Type B pancreatic cell (in vitro differentiated cells): ENCODE measurements around the gene BBS9. TPM values are rescaled to one million over a fixed set of nuclear protein-coding genes. Genes with fewer than 3 reads are reported as not detected.

Source experiments
- DNase-seq: peaks from one replicate; pipeline ENCODE4 v3.0.0; 2021; ENCODE audit warnings: mixed read lengths; ENCODE audit not compliant: unreplicated experiment; ENCODE audit errors: extremely low spot score
- H3K27ac Mint-ChIP-seq: 2 replicates; pipeline ENCODE4 v1.8.0; 2021; ENCODE audit warnings: mild to moderate bottlenecking, mixed read lengths
- H3K27me3 Mint-ChIP-seq: 2 replicates; pipeline ENCODE4 v1.8.0; 2021; ENCODE audit warnings: mixed read lengths
- H3K36me3 Mint-ChIP-seq: 2 replicates; pipeline ENCODE4 v1.8.0; 2021; ENCODE audit warnings: mixed read lengths
- H3K4me1 Mint-ChIP-seq: one replicate; pipeline ENCODE4 v1.8.0; 2021; ENCODE audit warnings: mixed read lengths; ENCODE audit not compliant: unreplicated experiment
- H3K4me3 Mint-ChIP-seq: 2 replicates; pipeline ENCODE4 v1.8.0; 2021; ENCODE audit warnings: mild to moderate bottlenecking, mixed read lengths
- H3K9me3 Mint-ChIP-seq: 2 replicates; pipeline ENCODE4 v1.8.0; 2021; ENCODE audit warnings: mixed read lengths
- total RNA-seq: library from RNA; stranded (reverse); gene quantifications from 2 replicates; pipeline ENCODE4 v1.2.1, GENCODE V29; 2021; ENCODE audit warnings: low replicate concordance
- TF ChIP-seq, protein P1 (sequence below): fragments of 200-600 bp; sonication (generic); conservative IDR thresholded peaks from 2 replicates; pipeline ENCODE4 v1.5.0; 2021; ENCODE audit warnings: antibody characterized with exemption, mild to moderate bottlenecking

Gene BBS9
- total RNA-seq, 1 donor from 2014 or later, result 19.7 TPM

DNA sequence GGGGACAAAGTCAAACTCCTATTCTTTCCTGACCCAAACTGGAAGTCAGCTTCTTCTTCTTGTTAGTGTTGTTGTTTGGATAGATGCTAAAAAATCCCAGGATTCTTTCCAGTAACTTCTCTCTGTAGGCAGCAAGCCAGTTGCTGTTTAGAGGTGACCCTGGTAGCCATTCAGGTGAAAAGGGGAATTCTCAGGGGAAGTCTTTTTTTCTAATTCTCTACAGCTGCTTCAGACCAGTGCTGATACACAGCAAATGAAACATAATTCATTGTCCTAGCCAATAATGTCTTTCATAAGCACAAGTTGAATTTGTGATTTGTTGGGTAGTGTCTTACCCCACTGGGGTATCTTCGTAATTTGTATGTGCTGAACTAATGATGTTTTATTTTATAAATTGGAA, 357.3 kb downstream of the BBS9 start:
- H3K4me3 Mint-ChIP-seq, result no peak overlapping the region
- TF ChIP-seq, protein P1, sequence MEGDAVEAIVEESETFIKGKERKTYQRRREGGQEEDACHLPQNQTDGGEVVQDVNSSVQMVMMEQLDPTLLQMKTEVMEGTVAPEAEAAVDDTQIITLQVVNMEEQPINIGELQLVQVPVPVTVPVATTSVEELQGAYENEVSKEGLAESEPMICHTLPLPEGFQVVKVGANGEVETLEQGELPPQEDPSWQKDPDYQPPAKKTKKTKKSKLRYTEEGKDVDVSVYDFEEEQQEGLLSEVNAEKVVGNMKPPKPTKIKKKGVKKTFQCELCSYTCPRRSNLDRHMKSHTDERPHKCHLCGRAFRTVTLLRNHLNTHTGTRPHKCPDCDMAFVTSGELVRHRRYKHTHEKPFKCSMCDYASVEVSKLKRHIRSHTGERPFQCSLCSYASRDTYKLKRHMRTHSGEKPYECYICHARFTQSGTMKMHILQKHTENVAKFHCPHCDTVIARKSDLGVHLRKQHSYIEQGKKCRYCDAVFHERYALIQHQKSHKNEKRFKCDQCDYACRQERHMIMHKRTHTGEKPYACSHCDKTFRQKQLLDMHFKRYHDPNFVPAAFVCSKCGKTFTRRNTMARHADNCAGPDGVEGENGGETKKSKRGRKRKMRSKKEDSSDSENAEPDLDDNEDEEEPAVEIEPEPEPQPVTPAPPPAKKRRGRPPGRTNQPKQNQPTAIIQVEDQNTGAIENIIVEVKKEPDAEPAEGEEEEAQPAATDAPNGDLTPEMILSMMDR, result no peak
- H3K27ac Mint-ChIP-seq, result no peak overlapping the region
- H3K36me3 Mint-ChIP-seq, result peaks cover 4% of the 10 kb centered on the region
- H3K9me3 Mint-ChIP-seq, result no peaks in the 10 kb centered on the region
- no peak for DNase-seq
- peaks cover 13% of the 10 kb centered on the region for H3K4me1 Mint-ChIP-seq
- H3K27me3 Mint-ChIP-seq, result peaks cover 18% of the 10 kb centered on the region

DNA sequence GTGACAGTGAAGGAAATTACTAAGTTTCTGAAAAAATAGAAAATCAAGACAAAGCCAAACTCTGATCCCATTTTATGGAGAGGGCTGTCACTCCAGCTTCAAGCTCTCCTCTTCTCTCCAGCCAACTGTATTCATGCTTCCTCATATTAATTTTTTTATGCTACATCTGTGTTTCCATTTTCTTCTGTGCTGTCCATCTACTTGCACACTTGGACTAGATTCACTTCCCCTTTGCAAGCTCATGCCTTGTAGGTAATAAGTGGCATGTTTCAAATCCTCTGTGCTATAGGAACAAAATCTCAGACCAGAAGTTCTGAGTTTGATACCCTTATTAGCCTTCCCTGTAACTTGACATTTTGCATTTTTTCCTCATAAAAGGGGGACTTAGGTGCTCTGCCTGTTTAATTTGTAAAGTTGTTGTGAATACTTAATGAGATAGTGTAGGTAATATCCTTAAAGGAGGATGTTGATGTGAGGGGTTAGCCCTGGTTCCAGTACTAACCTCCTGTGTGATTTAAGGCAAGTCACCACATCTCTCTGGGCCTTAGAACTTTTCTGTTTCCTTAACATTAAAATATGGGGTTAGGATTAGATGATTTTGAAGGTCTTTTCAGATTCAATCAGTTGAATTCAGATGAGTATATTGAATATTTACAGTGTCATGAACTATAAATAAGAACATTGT, 358.8 kb downstream of the BBS9 start:
- Mint-ChIP-seq H3K9me3 (no peaks in the 10 kb centered on the region), H3K27me3 (peaks cover 18% of the 10 kb centered on the region), H3K4me3 (no peak overlapping the region), H3K36me3 (peaks cover 4% of the 10 kb centered on the region), H3K4me1 (peaks cover 13% of the 10 kb centered on the region), H3K27ac (no peak overlapping the region)
- DNase-seq, result no peak
- TF ChIP-seq, protein P1, result no peak

DNA sequence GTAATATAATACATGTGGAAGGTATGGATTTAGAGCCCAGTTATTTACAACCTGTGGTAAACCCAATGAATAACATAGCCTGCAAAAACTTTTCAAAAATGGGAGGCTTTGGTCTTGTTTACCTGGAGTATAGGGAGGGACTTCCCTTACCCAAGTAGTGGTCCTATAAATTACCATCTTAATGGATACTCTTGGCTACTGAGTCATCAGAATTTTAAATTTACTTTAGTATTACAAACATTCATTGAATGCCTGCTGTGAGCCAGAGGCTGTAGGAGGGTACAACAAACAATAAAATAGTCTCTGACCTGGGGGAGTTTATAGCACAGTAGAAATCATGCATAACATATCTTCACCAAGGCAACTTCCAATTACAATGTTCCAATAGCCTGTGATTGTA, 365.1 kb downstream of the BBS9 start:
- DNase-seq, result no peak
- TF ChIP-seq, protein P1, result no peak
- H3K27me3 Mint-ChIP-seq, result peaks cover 19% of the 10 kb centered on the region
- no peak overlapping the region for H3K27ac Mint-ChIP-seq
- no peak overlapping the region for H3K4me3 Mint-ChIP-seq
- no peaks in the 10 kb centered on the region for H3K9me3 Mint-ChIP-seq
- peaks cover 4% of the 10 kb centered on the region for H3K36me3 Mint-ChIP-seq
- peaks cover 13% of the 10 kb centered on the region for H3K4me1 Mint-ChIP-seq

DNA sequence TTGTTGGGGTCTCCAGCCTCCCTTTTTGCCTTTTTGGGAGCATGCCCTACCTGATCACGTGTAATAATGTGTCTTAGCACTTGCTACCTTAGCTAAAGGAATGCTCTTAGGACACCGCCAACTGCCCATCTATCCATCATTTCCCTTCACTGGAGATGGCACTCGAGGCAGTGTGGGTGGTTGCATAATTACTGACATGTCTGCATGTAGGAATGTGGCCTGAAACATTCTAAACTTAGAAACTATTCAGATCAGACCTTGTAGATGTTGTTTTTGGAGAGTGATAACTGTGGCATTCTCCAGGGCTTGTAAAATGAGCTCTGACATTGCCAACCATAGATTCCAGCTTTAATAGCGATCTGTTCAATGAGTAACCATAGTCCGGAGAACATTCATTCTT, 365.8 kb downstream of the BBS9 start:
- Mint-ChIP-seq H3K9me3 (no peaks in the 10 kb centered on the region), H3K4me3 (peak overlapping the region; percentile 26), H3K27me3 (peaks cover 16% of the 10 kb centered on the region), H3K36me3 (peaks cover 4% of the 10 kb centered on the region), H3K4me1 (peaks cover 13% of the 10 kb centered on the region), H3K27ac (peak overlapping the region; percentile 27)
- DNase-seq, result no peak
- TF ChIP-seq, protein P1, result no peak

DNA sequence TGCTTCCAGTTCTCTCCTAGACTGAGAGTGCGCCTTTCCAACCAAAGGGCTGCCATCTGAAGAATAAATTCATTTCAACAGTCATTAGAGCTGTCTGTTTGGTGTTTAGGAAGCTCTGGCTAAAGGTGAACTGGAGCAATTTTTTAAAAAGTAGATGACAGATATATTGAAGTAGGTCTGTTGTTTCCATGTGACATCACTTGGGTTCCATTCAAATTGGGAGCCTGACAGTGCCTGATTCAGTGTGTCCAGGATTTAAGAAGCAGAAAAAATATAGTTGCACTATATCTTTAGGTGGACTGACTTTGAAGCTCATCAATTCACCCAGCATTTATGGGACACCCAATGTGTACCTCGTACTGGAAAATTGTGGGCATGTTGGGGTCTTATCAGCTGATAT, 367.7 kb downstream of the BBS9 start:
- Mint-ChIP-seq H3K9me3 (no peaks in the 10 kb centered on the region), H3K4me1 (peaks cover 17% of the 10 kb centered on the region), H3K4me3 (no peak overlapping the region), H3K36me3 (no peaks in the 10 kb centered on the region), H3K27ac (no peak overlapping the region), H3K27me3 (peaks cover 12% of the 10 kb centered on the region)
- TF ChIP-seq, protein P1, result no peak
- DNase-seq, result no peak
